HEK293 (cell line): Measurements from ENCODE around the gene PLD3.
A peak's percentile ranks its signal among the peaks of the same experiment; 100 is the strongest.

Source experiments
- CTCF ChIA-PET: fragments of 350-600 bp; formaldehyde crosslinking; extraction: SDS; loops from one replicate; lab custom pipeline; 2021; ENCODE audit warnings: antibody characterized with exemption; lab: Yijun Ruan, JAX
- POLR2A ChIA-PET: fragments of 300-600 bp; formaldehyde crosslinking; extraction: SDS; loops from one replicate; lab custom pipeline; 2020; ENCODE audit warnings: antibody characterized with exemption, inconsistent platforms; lab: Yijun Ruan, JAX
- H3K27ac ChIP-seq: fragments of 200-500 bp; sonication (Bioruptor generic); 2 replicates; pipeline ENCODE4 v1.5.1; 2014; ENCODE audit warnings: low read depth, low read length, control low read depth, inconsistent platforms; ENCODE audit errors: extremely low read depth
- H3K36me3 ChIP-seq, 2 experiments: fragments of 200-500 bp in 1 of 2; sonication (Bioruptor generic) in 1 of 2; 1 replicate in 1 of 2; 2 replicates in 1 of 2; pipeline ENCODE4 v1.5.1; 2014 to 2017; ENCODE audit warnings: inconsistent platforms in 2 of 2, low read length in 2 of 2; ENCODE audit not compliant: control insufficient read depth in 2 of 2, insufficient read depth in 1 of 2
- H3K4me1 ChIP-seq: fragments of 200-500 bp; sonication (Bioruptor generic); 2 replicates; pipeline ENCODE4 v1.5.1; 2014; ENCODE audit warnings: mild to moderate bottlenecking, low read length, inconsistent platforms; ENCODE audit not compliant: control insufficient read depth, insufficient read depth
- H3K4me3 ChIP-seq: 2 replicates; pipeline ENCODE4 v1.5.1; 2011; ENCODE audit warnings: low read depth, mild to moderate bottlenecking, control low read depth, low read length, moderate library complexity
- H3K9me3 ChIP-seq: fragments of 200-500 bp; sonication (Bioruptor generic); 2 replicates; pipeline ENCODE4 v1.5.1; 2014; ENCODE audit warnings: low read depth, low read length, inconsistent platforms; ENCODE audit not compliant: control insufficient read depth, insufficient read depth
- KLF10 ChIP-seq: fragments of 450-650 bp; IDR thresholded peaks from 2 replicates; pipeline ENCODE4 v1.5.1; 2018; ENCODE audit warnings: missing biosample characterization, mild to moderate bottlenecking, missing genetic modification characterization
- SP2 ChIP-seq: fragments of 450-650 bp; formaldehyde crosslinking; IDR thresholded peaks from 2 replicates; pipeline ENCODE4 v1.5.1; 2016; ENCODE audit warnings: missing biosample characterization, missing genetic modification characterization
- ZBTB17 ChIP-seq: fragments of 450-650 bp; formaldehyde crosslinking; IDR thresholded peaks from 2 replicates; pipeline ENCODE4 v1.5.1; 2016; ENCODE audit warnings: missing biosample characterization, missing genetic modification characterization
- ZBTB20 ChIP-seq: fragments of 450-650 bp; formaldehyde crosslinking; IDR thresholded peaks from 2 replicates; pipeline ENCODE4 v1.5.1; 2016; ENCODE audit warnings: missing biosample characterization, missing genetic modification characterization
- ZNF121 ChIP-seq: fragments of 450-650 bp; formaldehyde crosslinking; IDR thresholded peaks from 2 replicates; pipeline ENCODE4 v1.5.1; 2016; ENCODE audit warnings: missing biosample characterization, missing genetic modification characterization
- ZNF133 ChIP-seq: fragments of 450-650 bp; formaldehyde crosslinking; IDR thresholded peaks from 2 replicates; pipeline ENCODE4 v1.5.1; 2016; ENCODE audit warnings: missing biosample characterization, missing genetic modification characterization
- ZNF16 ChIP-seq: fragments of 450-650 bp; formaldehyde crosslinking; IDR thresholded peaks from 2 replicates; pipeline ENCODE4 v1.5.1; 2016; ENCODE audit warnings: low read depth, missing biosample characterization, missing genetic modification characterization
- ZNF311 ChIP-seq: fragments of 450-650 bp; formaldehyde crosslinking; IDR thresholded peaks from 2 replicates; pipeline ENCODE4 v1.5.1; 2017; ENCODE audit warnings: missing biosample characterization, missing genetic modification characterization, borderline replicate concordance
- ZNF366 ChIP-seq: fragments of 450-650 bp; formaldehyde crosslinking; conservative IDR thresholded peaks from 2 replicates; pipeline ENCODE4 v1.5.1; 2016; ENCODE audit warnings: missing biosample characterization, missing genetic modification characterization
- ZNF549 ChIP-seq: fragments of 450-650 bp; IDR thresholded peaks from 2 replicates; pipeline ENCODE4 v1.5.1; 2018; ENCODE audit warnings: missing biosample characterization, missing genetic modification characterization, mild to moderate bottlenecking, inconsistent platforms, moderate library complexity
- ZNF701 ChIP-seq: fragments of 450-650 bp; formaldehyde crosslinking; IDR thresholded peaks from 2 replicates; pipeline ENCODE4 v1.5.1; 2016; ENCODE audit warnings: missing biosample characterization, missing genetic modification characterization
- ZXDB ChIP-seq: fragments of 450-650 bp; formaldehyde crosslinking; IDR thresholded peaks from 2 replicates; pipeline ENCODE4 v1.5.1; 2016; ENCODE audit warnings: missing biosample characterization, missing genetic modification characterization
- TF ChIP-seq, protein P1 (sequence below): fragments of 450-650 bp; formaldehyde crosslinking; IDR thresholded peaks from 2 replicates; pipeline ENCODE4 v1.5.1; 2016; ENCODE audit warnings: missing biosample characterization, missing genetic modification characterization
- TF ChIP-seq, protein P2 (sequence below): fragments of 450-650 bp; formaldehyde crosslinking; IDR thresholded peaks from 2 replicates; pipeline ENCODE4 v1.5.1; 2016; ENCODE audit warnings: missing biosample characterization, missing genetic modification characterization
- TF ChIP-seq, protein P3 (sequence below): fragments of 450-650 bp; formaldehyde crosslinking; IDR thresholded peaks from 2 replicates; pipeline ENCODE4 v1.5.1; 2017; ENCODE audit warnings: missing biosample characterization, mild to moderate bottlenecking, missing genetic modification characterization, moderate library complexity
- TF ChIP-seq, protein P4 (sequence below): fragments of 450-650 bp; formaldehyde crosslinking; IDR thresholded peaks from 2 replicates; pipeline ENCODE4 v1.5.1; 2016; ENCODE audit warnings: missing biosample characterization, missing genetic modification characterization
- TF ChIP-seq, protein P5 (sequence below): fragments of 450-650 bp; formaldehyde crosslinking; IDR thresholded peaks from 2 replicates; pipeline ENCODE4 v1.5.1; 2016; ENCODE audit warnings: missing biosample characterization, missing genetic modification characterization, borderline replicate concordance

Gene PLD3

DNA sequence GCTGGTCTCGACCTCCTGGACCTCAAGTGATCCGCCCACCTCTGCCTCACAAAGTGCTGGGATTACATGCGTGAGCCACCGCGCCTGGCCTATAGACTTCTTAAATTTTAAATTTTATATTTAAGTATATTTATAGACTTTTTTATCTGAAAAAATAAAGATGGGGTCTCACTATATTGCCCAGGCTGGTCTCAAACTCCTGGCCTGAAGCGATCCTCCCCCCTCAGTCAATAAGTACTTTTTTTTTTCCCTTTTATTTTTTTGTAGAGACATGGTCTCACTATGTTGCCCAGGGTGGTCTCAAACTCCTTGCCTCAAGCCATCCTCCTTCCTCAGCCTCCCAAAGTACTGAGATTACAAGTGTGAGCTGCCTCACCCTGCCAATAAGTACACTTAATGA, 75.4 kb downstream of the PLD3 start:
- peaks cover 16% of the 10 kb centered on the region for H3K4me1 ChIP-seq
- TF ChIP-seq ZNF121 (tag by site-specific recombination) (peak; percentile 99), ZXDB (tag by site-specific recombination) (no peak)
- TF ChIP-seq, protein P1, sequence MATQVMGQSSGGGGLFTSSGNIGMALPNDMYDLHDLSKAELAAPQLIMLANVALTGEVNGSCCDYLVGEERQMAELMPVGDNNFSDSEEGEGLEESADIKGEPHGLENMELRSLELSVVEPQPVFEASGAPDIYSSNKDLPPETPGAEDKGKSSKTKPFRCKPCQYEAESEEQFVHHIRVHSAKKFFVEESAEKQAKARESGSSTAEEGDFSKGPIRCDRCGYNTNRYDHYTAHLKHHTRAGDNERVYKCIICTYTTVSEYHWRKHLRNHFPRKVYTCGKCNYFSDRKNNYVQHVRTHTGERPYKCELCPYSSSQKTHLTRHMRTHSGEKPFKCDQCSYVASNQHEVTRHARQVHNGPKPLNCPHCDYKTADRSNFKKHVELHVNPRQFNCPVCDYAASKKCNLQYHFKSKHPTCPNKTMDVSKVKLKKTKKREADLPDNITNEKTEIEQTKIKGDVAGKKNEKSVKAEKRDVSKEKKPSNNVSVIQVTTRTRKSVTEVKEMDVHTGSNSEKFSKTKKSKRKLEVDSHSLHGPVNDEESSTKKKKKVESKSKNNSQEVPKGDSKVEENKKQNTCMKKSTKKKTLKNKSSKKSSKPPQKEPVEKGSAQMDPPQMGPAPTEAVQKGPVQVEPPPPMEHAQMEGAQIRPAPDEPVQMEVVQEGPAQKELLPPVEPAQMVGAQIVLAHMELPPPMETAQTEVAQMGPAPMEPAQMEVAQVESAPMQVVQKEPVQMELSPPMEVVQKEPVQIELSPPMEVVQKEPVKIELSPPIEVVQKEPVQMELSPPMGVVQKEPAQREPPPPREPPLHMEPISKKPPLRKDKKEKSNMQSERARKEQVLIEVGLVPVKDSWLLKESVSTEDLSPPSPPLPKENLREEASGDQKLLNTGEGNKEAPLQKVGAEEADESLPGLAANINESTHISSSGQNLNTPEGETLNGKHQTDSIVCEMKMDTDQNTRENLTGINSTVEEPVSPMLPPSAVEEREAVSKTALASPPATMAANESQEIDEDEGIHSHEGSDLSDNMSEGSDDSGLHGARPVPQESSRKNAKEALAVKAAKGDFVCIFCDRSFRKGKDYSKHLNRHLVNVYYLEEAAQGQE (tag by site-specific recombination), result no peak
- H3K4me3 ChIP-seq, result no peak overlapping the region
- H3K36me3 ChIP-seq, result peaks cover 13 to 15% of the 10 kb centered on the region in 2 experiments
- H3K9me3 ChIP-seq, result no peaks in the 10 kb centered on the region
- no peak overlapping the region for H3K27ac ChIP-seq
- ChIA-PET CTCF (interaction anchor here (0.7 to 3.2 kb wide), 14 partner anchors 10 to 211 kb away, joined by 3 to 18 read pairs (median 6); partner anchors contain the start of genes BLVRB and SPTBN4), POLR2A (interaction anchor here (1.1 to 9.2 kb wide), 2 partner anchors 15 to 76 kb away, joined by 5 to 428 read pairs; partner anchors contain the start of genes C19orf47, PLD3 and SERTAD3)

DNA sequence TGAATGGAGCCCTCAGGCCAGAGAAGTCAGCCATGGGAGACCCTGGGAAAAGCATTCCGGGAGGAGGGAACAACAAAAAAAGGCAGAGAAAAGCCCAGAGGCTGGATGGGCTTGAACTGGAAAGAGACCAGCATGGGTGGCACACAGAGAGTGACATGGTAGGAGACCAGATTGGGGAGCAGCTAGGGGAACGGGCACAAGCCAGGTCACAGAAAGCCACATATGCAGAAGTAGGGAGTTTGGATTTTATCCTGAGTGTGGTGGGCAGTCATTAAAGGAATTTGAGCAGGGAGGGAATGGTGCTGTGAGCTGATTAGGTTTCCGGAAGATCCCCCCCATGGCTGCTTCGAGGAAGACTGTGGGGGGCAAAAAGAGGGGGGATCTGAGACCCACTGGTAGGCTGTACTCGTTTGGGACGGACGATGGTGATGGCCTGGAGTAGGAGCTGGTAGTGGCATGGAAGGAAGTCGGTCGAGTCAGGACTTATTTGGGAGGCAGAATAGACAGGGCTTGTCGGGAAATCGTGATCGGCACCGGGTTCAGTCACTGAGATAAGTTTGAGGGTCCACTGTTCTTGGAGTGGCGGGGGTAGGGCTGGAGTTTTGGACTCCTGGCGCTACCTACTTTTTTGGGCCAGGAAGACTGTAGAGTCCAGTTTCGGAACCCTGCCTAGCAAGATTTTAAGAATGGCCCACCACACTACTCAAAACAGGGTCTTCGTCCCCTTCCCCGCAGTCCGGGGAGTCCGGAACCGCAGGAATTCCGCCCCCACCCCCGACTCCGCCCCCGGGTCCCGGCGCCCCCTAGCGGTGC, 76.3 kb downstream of the PLD3 start:
- H3K4me1 ChIP-seq, result peaks cover 19% of the 10 kb centered on the region
- ChIA-PET POLR2A (interaction anchor here (0.8 to 9.2 kb wide), 7 partner anchors 14 to 221 kb away, joined by 3 to 428 read pairs (median 4); partner anchors contain the start of genes BLVRB, C19orf47, PLD3 and SERTAD3), CTCF (interaction anchor here (0.5 to 3.2 kb wide), 29 partner anchors 9 to 1437 kb away, joined by 3 to 18 read pairs (median 4); partner anchors contain the start of genes BLVRB and SPTBN4)
- no peaks in the 10 kb centered on the region for H3K9me3 ChIP-seq
- H3K36me3 ChIP-seq, result peaks cover 13 to 15% of the 10 kb centered on the region in 2 experiments
- peak overlapping the region; percentile 67 for H3K4me3 ChIP-seq
- peak overlapping the region; percentile 97 for H3K27ac ChIP-seq
- TF ChIP-seq SP2 (tag by site-specific recombination), result 0 out of 2 replicates have a peak, but pooled peaks have one; percentile 24
- TF ChIP-seq, protein P2, sequence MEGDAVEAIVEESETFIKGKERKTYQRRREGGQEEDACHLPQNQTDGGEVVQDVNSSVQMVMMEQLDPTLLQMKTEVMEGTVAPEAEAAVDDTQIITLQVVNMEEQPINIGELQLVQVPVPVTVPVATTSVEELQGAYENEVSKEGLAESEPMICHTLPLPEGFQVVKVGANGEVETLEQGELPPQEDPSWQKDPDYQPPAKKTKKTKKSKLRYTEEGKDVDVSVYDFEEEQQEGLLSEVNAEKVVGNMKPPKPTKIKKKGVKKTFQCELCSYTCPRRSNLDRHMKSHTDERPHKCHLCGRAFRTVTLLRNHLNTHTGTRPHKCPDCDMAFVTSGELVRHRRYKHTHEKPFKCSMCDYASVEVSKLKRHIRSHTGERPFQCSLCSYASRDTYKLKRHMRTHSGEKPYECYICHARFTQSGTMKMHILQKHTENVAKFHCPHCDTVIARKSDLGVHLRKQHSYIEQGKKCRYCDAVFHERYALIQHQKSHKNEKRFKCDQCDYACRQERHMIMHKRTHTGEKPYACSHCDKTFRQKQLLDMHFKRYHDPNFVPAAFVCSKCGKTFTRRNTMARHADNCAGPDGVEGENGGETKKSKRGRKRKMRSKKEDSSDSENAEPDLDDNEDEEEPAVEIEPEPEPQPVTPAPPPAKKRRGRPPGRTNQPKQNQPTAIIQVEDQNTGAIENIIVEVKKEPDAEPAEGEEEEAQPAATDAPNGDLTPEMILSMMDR, result no peak
- TF ChIP-seq ZNF311, result no peak
- no peak for TF ChIP-seq ZNF549 (tag by site-specific recombination)
- TF ChIP-seq, protein P3, sequence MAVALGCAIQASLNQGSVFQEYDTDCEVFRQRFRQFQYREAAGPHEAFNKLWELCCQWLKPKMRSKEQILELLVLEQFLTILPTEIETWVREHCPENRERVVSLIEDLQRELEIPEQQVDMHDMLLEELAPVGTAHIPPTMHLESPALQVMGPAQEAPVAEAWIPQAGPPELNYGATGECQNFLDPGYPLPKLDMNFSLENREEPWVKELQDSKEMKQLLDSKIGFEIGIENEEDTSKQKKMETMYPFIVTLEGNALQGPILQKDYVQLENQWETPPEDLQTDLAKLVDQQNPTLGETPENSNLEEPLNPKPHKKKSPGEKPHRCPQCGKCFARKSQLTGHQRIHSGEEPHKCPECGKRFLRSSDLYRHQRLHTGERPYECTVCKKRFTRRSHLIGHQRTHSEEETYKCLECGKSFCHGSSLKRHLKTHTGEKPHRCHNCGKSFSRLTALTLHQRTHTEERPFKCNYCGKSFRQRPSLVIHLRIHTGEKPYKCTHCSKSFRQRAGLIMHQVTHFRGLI (tag by site-specific recombination), result no peak; the same call in 1 of the 2 replicates
- TF ChIP-seq, protein P4, sequence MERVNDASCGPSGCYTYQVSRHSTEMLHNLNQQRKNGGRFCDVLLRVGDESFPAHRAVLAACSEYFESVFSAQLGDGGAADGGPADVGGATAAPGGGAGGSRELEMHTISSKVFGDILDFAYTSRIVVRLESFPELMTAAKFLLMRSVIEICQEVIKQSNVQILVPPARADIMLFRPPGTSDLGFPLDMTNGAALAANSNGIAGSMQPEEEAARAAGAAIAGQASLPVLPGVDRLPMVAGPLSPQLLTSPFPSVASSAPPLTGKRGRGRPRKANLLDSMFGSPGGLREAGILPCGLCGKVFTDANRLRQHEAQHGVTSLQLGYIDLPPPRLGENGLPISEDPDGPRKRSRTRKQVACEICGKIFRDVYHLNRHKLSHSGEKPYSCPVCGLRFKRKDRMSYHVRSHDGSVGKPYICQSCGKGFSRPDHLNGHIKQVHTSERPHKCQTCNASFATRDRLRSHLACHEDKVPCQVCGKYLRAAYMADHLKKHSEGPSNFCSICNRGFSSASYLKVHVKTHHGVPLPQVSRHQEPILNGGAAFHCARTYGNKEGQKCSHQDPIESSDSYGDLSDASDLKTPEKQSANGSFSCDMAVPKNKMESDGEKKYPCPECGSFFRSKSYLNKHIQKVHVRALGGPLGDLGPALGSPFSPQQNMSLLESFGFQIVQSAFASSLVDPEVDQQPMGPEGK (tag by site-specific recombination), result peak; percentile 94; the same call in 1 of the 2 replicates
- peak; percentile 89 for TF ChIP-seq ZBTB17 (tag by site-specific recombination)
- TF ChIP-seq ZNF366, result peak; percentile 62
- TF ChIP-seq ZBTB20 (tag by site-specific recombination), result peak; percentile 96
- no peak for TF ChIP-seq KLF10
- no peak for TF ChIP-seq ZNF701 (tag by site-specific recombination)
- no peak for TF ChIP-seq ZNF133 (tag by site-specific recombination)
- no peak for TF ChIP-seq ZNF16
- TF ChIP-seq, protein P5, sequence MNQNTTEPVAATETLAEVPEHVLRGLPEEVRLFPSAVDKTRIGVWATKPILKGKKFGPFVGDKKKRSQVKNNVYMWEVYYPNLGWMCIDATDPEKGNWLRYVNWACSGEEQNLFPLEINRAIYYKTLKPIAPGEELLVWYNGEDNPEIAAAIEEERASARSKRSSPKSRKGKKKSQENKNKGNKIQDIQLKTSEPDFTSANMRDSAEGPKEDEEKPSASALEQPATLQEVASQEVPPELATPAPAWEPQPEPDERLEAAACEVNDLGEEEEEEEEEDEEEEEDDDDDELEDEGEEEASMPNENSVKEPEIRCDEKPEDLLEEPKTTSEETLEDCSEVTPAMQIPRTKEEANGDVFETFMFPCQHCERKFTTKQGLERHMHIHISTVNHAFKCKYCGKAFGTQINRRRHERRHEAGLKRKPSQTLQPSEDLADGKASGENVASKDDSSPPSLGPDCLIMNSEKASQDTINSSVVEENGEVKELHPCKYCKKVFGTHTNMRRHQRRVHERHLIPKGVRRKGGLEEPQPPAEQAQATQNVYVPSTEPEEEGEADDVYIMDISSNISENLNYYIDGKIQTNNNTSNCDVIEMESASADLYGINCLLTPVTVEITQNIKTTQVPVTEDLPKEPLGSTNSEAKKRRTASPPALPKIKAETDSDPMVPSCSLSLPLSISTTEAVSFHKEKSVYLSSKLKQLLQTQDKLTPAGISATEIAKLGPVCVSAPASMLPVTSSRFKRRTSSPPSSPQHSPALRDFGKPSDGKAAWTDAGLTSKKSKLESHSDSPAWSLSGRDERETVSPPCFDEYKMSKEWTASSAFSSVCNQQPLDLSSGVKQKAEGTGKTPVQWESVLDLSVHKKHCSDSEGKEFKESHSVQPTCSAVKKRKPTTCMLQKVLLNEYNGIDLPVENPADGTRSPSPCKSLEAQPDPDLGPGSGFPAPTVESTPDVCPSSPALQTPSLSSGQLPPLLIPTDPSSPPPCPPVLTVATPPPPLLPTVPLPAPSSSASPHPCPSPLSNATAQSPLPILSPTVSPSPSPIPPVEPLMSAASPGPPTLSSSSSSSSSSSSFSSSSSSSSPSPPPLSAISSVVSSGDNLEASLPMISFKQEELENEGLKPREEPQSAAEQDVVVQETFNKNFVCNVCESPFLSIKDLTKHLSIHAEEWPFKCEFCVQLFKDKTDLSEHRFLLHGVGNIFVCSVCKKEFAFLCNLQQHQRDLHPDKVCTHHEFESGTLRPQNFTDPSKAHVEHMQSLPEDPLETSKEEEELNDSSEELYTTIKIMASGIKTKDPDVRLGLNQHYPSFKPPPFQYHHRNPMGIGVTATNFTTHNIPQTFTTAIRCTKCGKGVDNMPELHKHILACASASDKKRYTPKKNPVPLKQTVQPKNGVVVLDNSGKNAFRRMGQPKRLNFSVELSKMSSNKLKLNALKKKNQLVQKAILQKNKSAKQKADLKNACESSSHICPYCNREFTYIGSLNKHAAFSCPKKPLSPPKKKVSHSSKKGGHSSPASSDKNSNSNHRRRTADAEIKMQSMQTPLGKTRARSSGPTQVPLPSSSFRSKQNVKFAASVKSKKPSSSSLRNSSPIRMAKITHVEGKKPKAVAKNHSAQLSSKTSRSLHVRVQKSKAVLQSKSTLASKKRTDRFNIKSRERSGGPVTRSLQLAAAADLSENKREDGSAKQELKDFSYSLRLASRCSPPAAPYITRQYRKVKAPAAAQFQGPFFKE, result no peak
